Neutrophil (primary cell): ENCODE data around the gene YY1.

Experiments used
- H3K27ac ChIP-seq: fragments of 200-600 bp; sonication (generic); 2 replicates; pipeline ENCODE4 v1.5.1; 2016; ENCODE audit warnings: mild to moderate bottlenecking, moderate library complexity
- H3K27me3 ChIP-seq: fragments of 200-600 bp; sonication (generic); 2 replicates; pipeline ENCODE4 v1.6.0; 2016; ENCODE audit warnings: mild to moderate bottlenecking
- H3K36me3 ChIP-seq: fragments of 200-600 bp; sonication (generic); 2 replicates; pipeline ENCODE4 v1.5.1; 2017
- H3K4me1 ChIP-seq, 2 experiments: fragments of 200-600 bp in 1 of 2; sonication (generic) in 1 of 2; 1 replicate in 1 of 2; 2 replicates in 1 of 2; pipeline versions ENCODE4 v1.5.1 to v1.6.1; 2013 to 2016; ENCODE audit warnings: low read depth in 1 of 2, low read length in 1 of 2, mild to moderate bottlenecking in 1 of 2, moderate library complexity in 1 of 2; ENCODE audit not compliant: control insufficient read depth in 1 of 2, insufficient read depth in 1 of 2
- H3K4me3 ChIP-seq, 2 experiments: fragments of 200-600 bp in 1 of 2; sonication (generic) in 1 of 2; 1 replicate in 1 of 2; 2 replicates in 1 of 2; pipeline ENCODE4 v1.5.1; 2013 to 2016; ENCODE audit warnings: low read depth in 1 of 2, low read length in 1 of 2, mild to moderate bottlenecking in 1 of 2, moderate library complexity in 1 of 2
- H3K9me3 ChIP-seq: fragments of 200-600 bp; sonication (generic); 2 replicates; pipeline ENCODE4 v1.5.1; 2016
- CTCF ChIP-seq: fragments of 200-600 bp; sonication (generic); IDR thresholded peaks from 2 replicates; pipeline ENCODE4 v1.5.1; 2016; ENCODE audit warnings: antibody characterized with exemption

Gene YY1

GRCh38 chr14:100193417-100194357 is 45.3 kb upstream of the YY1 start:
- Histone ChIP-seq H3K27ac (peak overlapping the region; percentile 86), H3K36me3 (no peaks in the 10 kb centered on the region), H3K4me1 (peaks cover 12 to 16% of the 10 kb centered on the region in 2 experiments), H3K27me3 (no peaks in the 10 kb centered on the region), H3K4me3 (peak overlapping the region; percentile 65 to 71), H3K9me3 (no peaks in the 10 kb centered on the region)
- TF ChIP-seq CTCF: no peak

DNA sequence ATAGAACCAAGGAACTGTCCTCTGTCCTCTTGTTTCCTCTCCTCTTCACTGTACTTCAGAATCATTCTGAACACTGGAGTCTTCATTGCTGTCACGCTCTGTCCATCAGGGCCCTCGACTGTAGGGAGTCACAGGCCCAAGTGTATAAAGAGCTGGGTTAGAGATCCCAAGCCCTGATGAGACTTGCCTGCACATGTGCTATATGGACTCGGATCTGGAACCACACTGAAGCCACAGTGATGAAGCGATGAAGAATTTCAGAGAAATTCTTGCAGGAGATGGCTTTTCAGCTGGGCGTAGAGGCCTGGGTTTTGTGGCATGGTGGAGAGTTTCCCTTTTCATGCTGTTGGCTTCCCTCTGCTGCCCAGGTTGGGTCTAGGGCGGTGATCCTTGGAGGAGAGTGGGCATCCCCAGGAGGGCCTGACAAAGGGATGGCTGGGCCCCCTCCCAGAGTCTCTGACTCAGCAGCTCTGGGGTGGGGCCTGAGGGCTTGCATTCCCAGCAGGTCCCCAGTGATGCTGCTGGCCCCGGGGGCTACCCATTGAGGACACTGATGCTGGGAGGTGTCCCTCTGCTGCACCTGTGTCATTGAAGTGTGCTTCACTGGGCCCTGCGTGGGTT is 39.6 kb upstream of the YY1 start:
- Histone ChIP-seq H3K4me3 (no peak overlapping the region), H3K4me1 (no peaks in the 10 kb centered on the region), H3K9me3 (no peaks in the 10 kb centered on the region), H3K27ac (no peak overlapping the region), H3K27me3 (no peaks in the 10 kb centered on the region), H3K36me3 (no peaks in the 10 kb centered on the region)
- no peak for TF ChIP-seq CTCF

DNA sequence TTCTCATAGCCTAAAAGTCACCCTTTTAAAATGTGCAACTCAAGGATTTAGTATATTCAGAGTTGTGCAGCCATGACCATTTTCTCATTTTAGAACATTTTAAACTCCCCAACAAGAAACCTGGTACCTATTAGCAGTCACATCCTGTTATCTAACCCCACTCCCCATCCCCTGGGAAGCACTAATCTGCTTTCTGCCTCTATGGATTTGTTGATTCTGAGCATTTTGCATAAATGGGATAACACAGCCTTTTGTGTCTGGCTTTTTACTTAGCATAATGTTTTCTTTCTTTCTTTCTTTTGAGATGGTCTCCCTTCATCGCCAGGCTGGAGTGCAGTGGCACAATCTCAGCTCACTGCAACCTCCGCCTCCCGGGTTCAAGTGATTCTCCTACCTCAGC is 38.6 kb upstream of the YY1 start:
- Histone ChIP-seq H3K4me3 (no peak overlapping the region), H3K9me3 (no peaks in the 10 kb centered on the region), H3K4me1 (no peaks in the 10 kb centered on the region), H3K36me3 (no peaks in the 10 kb centered on the region), H3K27ac (no peak overlapping the region), H3K27me3 (no peaks in the 10 kb centered on the region)
- no peak for TF ChIP-seq CTCF

GRCh38 chr14:100201701-100202100 is 37.2 kb upstream of the YY1 start:
- no peaks in the 10 kb centered on the region for H3K36me3 ChIP-seq
- H3K27ac ChIP-seq: no peak overlapping the region
- H3K4me1 ChIP-seq: no peaks in the 10 kb centered on the region
- no peaks in the 10 kb centered on the region for H3K9me3 ChIP-seq
- H3K27me3 ChIP-seq: no peaks in the 10 kb centered on the region
- TF ChIP-seq CTCF: no peak
- no peak overlapping the region for H3K4me3 ChIP-seq

GRCh38 chr14:100202712-100203111 is 36.2 kb upstream of the YY1 start:
- Histone ChIP-seq H3K36me3 (no peaks in the 10 kb centered on the region), H3K4me3 (no peak overlapping the region), H3K9me3 (no peaks in the 10 kb centered on the region), H3K4me1 (no peaks in the 10 kb centered on the region), H3K27me3 (no peaks in the 10 kb centered on the region), H3K27ac (no peak overlapping the region)
- no peak for TF ChIP-seq CTCF
